Measurements from ENCODE around the gene RER1. TPM values are rescaled to one million over a fixed set of nuclear protein-coding genes. Genes with fewer than 3 reads are reported as not detected.

Gene RER1
- total RNA-seq, 2 experiments from 2014 or later: 120 to 131 TPM

GRCh38 chr1:2446394-2446793 lies 54.8 kb downstream of the RER1 start:
- ChIA-PET CTCF (no interaction called here), POLR2A (interaction anchor here (0.7 kb wide), 1 partner anchor 22 kb away, joined by 3 read pairs; no protein-coding TSS in a partner anchor)
- H3K4me3 Mint-ChIP-seq: no peak overlapping the region
- H3K9me3 Mint-ChIP-seq: no peaks in the 10 kb centered on the region
- TF ChIP-seq, protein P1, sequence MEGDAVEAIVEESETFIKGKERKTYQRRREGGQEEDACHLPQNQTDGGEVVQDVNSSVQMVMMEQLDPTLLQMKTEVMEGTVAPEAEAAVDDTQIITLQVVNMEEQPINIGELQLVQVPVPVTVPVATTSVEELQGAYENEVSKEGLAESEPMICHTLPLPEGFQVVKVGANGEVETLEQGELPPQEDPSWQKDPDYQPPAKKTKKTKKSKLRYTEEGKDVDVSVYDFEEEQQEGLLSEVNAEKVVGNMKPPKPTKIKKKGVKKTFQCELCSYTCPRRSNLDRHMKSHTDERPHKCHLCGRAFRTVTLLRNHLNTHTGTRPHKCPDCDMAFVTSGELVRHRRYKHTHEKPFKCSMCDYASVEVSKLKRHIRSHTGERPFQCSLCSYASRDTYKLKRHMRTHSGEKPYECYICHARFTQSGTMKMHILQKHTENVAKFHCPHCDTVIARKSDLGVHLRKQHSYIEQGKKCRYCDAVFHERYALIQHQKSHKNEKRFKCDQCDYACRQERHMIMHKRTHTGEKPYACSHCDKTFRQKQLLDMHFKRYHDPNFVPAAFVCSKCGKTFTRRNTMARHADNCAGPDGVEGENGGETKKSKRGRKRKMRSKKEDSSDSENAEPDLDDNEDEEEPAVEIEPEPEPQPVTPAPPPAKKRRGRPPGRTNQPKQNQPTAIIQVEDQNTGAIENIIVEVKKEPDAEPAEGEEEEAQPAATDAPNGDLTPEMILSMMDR (IDR thresholded peaks at IDR 0.05): no peak
- no peaks in the 10 kb centered on the region for H3K4me1 Mint-ChIP-seq (ENCODE audit: low read depth)
- ATAC-seq: no peak
- intact Hi-C loops (cut with micrococcal nuclease): no loop called here
- DNase-seq: no peak
- H3K27ac Mint-ChIP-seq: no peak overlapping the region
- H3K27me3 Mint-ChIP-seq: peaks cover 11% of the 10 kb centered on the region
- H3K36me3 Mint-ChIP-seq (ENCODE audit: low read depth): no peaks in the 10 kb centered on the region

DNA sequence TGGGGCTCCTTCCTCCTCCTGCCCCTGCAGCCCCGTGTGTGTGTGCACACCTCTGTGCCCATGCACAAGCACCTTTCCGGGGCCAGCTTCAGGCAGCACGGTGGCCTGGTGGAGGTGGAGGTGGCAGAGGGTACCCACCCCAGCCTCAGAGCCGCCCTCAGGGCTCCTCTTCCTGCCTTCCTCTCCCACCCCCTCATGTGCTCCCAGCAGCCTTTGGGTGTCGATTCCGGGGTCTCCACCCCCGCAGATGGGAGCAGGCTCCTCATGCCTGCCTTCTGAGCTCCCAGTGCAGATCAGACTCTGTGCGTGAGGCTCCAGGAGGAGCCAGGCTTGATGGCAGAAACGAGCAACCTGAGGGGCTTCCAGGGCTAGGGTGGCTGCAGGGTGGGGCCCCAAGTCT lies 55.2 kb downstream of the RER1 start:
- peaks cover 11% of the 10 kb centered on the region for H3K27me3 Mint-ChIP-seq
- intact Hi-C loops (cut with micrococcal nuclease): no loop called here
- TF ChIP-seq, protein P1 (IDR thresholded peaks at IDR 0.05): no peak
- no peaks in the 10 kb centered on the region for H3K36me3 Mint-ChIP-seq (ENCODE audit: low read depth)
- ATAC-seq (no peak), DNase-seq (no peak)
- ChIA-PET POLR2A (interaction anchor here (0.7 kb wide), 1 partner anchor 22 kb away, joined by 3 read pairs; no protein-coding TSS in a partner anchor), CTCF (interaction anchor here (1.1 kb wide), 1 partner anchor 17 kb away, joined by 3 read pairs; no protein-coding TSS in a partner anchor)
- no peaks in the 10 kb centered on the region for H3K9me3 Mint-ChIP-seq
- no peak overlapping the region for H3K4me3 Mint-ChIP-seq
- no peak overlapping the region for H3K27ac Mint-ChIP-seq
- H3K4me1 Mint-ChIP-seq (ENCODE audit: low read depth): no peaks in the 10 kb centered on the region

DNA sequence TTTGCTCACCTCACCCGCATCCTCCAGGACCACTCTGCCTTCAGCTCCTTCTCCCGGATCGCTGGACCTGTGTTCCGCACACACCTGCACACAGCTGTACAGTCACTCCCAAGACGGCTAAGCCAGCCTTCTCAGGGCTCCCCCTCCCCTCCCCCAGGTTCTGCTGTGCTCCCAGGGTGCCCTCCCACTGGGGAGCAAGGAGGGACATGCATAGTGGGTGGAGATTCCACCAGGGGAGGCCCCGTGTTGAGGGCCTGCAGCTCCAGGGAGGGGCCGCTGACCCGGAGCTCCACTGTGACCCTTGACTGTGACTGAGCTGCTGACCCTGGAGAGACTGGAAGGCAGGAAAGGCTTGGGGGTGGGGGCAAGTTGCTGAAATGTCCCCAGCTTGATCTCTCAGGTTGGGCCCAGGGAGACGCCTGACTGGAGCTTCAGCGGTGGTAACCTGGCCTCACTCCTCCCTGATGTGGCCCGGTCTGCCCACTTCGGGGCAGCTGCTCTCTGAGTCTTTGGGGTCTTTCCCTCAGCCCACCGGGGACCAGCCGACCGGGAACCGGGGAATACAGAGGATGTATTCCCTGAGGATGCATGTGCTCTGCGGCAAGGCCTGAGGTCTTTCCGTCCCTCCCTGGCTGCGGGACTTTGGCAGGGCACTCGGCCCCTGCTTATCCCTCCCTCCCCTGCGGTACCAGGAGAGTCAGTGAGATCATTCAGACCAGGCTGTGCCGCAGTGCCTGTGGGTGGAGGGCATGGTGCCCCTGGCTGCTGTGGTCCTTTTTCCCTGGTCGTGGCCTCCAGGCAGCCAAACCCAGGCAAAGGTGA lies 55.8 kb downstream of the RER1 start:
- Mint-ChIP-seq H3K4me1 (ENCODE audit: low read depth) (no peaks in the 10 kb centered on the region), H3K4me3 (no peak overlapping the region), H3K27ac (no peak overlapping the region), H3K27me3 (peaks cover 11% of the 10 kb centered on the region), H3K9me3 (no peaks in the 10 kb centered on the region), H3K36me3 (ENCODE audit: low read depth) (no peaks in the 10 kb centered on the region)
- intact Hi-C loops (cut with micrococcal nuclease): no loop called here
- POLR2A ChIA-PET: no interaction called here
- ATAC-seq (no peak), DNase-seq (no peak)
- TF ChIP-seq, protein P1 (IDR thresholded peaks at IDR 0.05): no peak
- CTCF ChIA-PET: interaction anchor here (1.1 kb wide), 1 partner anchor 18 kb away, joined by 3 read pairs; no protein-coding TSS in a partner anchor

GRCh38 chr1:2448098-2448445 lies 56.4 kb downstream of the RER1 start:
- ATAC-seq (no peak), DNase-seq (no peak)
- CTCF ChIA-PET: interaction anchor here (1.1 kb wide), 1 partner anchor 18 kb away, joined by 3 read pairs; no protein-coding TSS in a partner anchor
- Mint-ChIP-seq H3K4me1 (ENCODE audit: low read depth) (no peaks in the 10 kb centered on the region), H3K36me3 (ENCODE audit: low read depth) (no peaks in the 10 kb centered on the region), H3K27me3 (peaks cover 8% of the 10 kb centered on the region), H3K9me3 (no peaks in the 10 kb centered on the region), H3K27ac (no peak overlapping the region), H3K4me3 (no peak overlapping the region)
- TF ChIP-seq, protein P1 (IDR thresholded peaks at IDR 0.05): no peak
- intact Hi-C loops (cut with micrococcal nuclease): no loop called here
- POLR2A ChIA-PET: no interaction called here

All from activated CD8-positive, alpha-beta T cell treated with anti-CD3 and anti-CD28 coated beads for 36 hours (primary cell).